HEK293T (cell line): ENCODE data around the gene KRT75.

Experiments used
- CTCF ChIA-PET: fragments of 350-600 bp; formaldehyde crosslinking; extraction: SDS; loops from one replicate; lab custom pipeline; 2021; ENCODE audit warnings: antibody characterized with exemption, inconsistent platforms; lab: Yijun Ruan, JAX
- POLR2A ChIA-PET: fragments of 350-600 bp; formaldehyde crosslinking; extraction: SDS; loops from one replicate; lab custom pipeline; 2020; ENCODE audit warnings: antibody characterized with exemption, inconsistent platforms; lab: Yijun Ruan, JAX
- DNase-seq: peaks from one replicate; pipeline ENCODE4 v3.0.0; 2012; ENCODE audit warnings: mixed read lengths; ENCODE audit errors: extremely low spot score
- ELF4 ChIP-seq: fragments of 450-650 bp; IDR thresholded peaks from 2 replicates; pipeline ENCODE4 v1.6.1; 2017; ENCODE audit warnings: antibody characterized with exemption
- FOXK2 ChIP-seq: fragments of 450-650 bp; IDR thresholded peaks from 2 replicates; pipeline ENCODE4 v1.6.1; 2016; ENCODE audit warnings: mild to moderate bottlenecking
- PKNOX1 ChIP-seq: fragments of 450-650 bp; IDR thresholded peaks from 2 replicates; pipeline ENCODE4 v1.6.1; 2016

KRT75 gene

DNA sequence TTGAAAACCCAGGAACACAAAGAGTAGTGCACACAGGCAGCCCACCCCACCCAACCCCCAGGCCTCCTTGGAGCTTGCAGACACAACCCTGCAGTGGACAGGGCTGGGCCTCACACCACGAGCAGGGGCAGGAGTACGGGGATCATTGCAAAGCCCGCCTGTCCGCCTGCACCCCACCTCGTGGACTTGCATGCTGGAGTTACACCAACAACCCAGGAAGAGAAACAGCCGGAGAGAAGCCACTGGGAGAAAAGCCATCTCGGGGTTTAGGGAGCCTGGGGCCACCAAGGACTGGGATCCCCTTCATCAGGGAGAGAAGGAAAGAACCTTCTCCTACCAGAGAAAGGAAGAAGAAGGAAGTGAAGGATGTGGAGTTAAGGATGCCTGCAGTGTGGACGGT, 56.9 kb downstream of the KRT75 start:
- DNase-seq, result no peak
- TF ChIP-seq PKNOX1, result no peak
- TF ChIP-seq ELF4, result no peak
- TF ChIP-seq FOXK2, result no peak
- ChIA-PET POLR2A (no interaction called here), CTCF (no interaction called here)
